Right atrium auricular region (tissue), 2 donors: ENCODE results near the gene MXI1. TPM values are rescaled to one million over a fixed set of nuclear protein-coding genes. Genes with fewer than 3 reads are reported as not detected.

ENCODE experiments used
- DNase-seq: peaks from one replicate; pipeline ENCODE4 v3.0.0-alpha.2; 2019; ENCODE audit warnings: low spot score
- H3K27ac ChIP-seq, 2 donors: fragments of 200-600 bp; sonication (generic); 1 replicate in 1 of 2; 2 replicates in 1 of 2; pipeline ENCODE4 v1.5.1; 2016 to 2019
- H3K27me3 ChIP-seq, 2 donors: fragments of 200-600 bp; sonication (generic); one replicate each; pipeline versions ENCODE4 v1.5.1 to v1.6.0; 2017 to 2019
- H3K36me3 ChIP-seq: fragments of 200-600 bp; sonication (generic); one replicate; pipeline ENCODE4 v1.5.1; 2016
- H3K4me1 ChIP-seq, 2 donors: fragments of 200-600 bp; sonication (generic); one replicate each; pipeline versions ENCODE4 v1.5.1 to v1.6.0; 2017 to 2019
- H3K4me3 ChIP-seq, 2 donors: fragments of 200-600 bp; sonication (generic); 1 replicate in 1 of 2; 2 replicates in 1 of 2; pipeline ENCODE4 v1.5.1; 2017 to 2019; ENCODE audit warnings: mild to moderate bottlenecking in 1 of 2, moderate library complexity in 1 of 2
- H3K9me3 ChIP-seq, 2 donors: fragments of 200-600 bp; sonication (generic); one replicate each; pipeline ENCODE4 v1.5.1; 2019
- CTCF ChIP-seq, 2 donors: fragments of 200-600 bp; sonication (generic); IDR thresholded peaks; one replicate each; pipeline ENCODE4 v1.5.1; 2019; ENCODE audit warnings: antibody characterized with exemption in 2 of 2
- total RNA-seq, 2 donors: library from RNA; depleted of rRNA; stranded (reverse); fragments of >200 nt; gene quantifications; one replicate each; pipeline ENCODE4 v1.1.0, GENCODE V29; 2016

The MXI1 gene
- total RNA-seq = 10 to 100 TPM; 50.8 to 78.8 TPM

GRCh38 chr10:110207011-110207804 lies at the start of gene MXI1:
MXI1 (plus strand) TSS chr10:110207605; CDS start chr10:110207809, 204 bp downstream.
- Histone ChIP-seq H3K27me3 (no peaks in the 10 kb centered on the region), H3K4me1 (peaks cover 0 to 9% of the 10 kb centered on the region in 2 donors), H3K27ac (peak within 1 kb of the TSS; percentile 98 to 99), H3K36me3 (no peaks in the 10 kb centered on the region), H3K4me3 (peak within 1 kb of the TSS; percentile 75 to 77), H3K9me3 (no peaks in the 10 kb centered on the region)
- DNase-seq = peak; percentile 90
- TF ChIP-seq CTCF (IDR thresholded peaks at IDR 0.05) = no peak

- peak; percentile 30 for DNase-seq
- no peak for TF ChIP-seq CTCF (IDR thresholded peaks at IDR 0.05)
- Histone ChIP-seq H3K9me3 (no peaks in the 10 kb centered on the region), H3K36me3 (no peaks in the 10 kb centered on the region), H3K4me3 (no peak overlapping the region), H3K4me1 (no peaks in the 10 kb centered on the region), H3K27ac (no peak overlapping the region), H3K27me3 (no peaks in the 10 kb centered on the region)
Measured at GRCh38 chr10:110158051-110159005, 49.1 kb upstream of the MXI1 start.

DNA sequence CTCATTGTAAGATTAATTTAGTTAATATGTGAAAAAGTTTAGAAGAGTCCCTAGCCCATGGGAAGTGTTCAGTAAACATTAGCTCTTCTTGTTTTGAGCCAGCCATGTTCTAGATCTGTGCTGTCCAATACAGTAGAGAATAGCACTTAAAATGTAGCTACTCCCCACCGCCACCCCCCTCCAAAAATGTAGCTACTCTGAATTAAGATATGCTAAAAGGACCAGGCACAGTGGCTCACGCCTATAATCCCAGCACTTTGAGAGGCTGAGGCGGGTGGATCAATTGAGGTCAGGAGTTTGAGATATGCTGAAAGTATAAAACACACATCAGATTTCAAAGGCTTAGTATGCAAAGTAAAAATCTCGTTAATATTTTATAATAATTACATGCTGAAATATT lies 47.3 kb upstream of the MXI1 start:
- no peaks in the 10 kb centered on the region for H3K36me3 ChIP-seq
- H3K27ac ChIP-seq = no peak overlapping the region
- no peaks in the 10 kb centered on the region for H3K9me3 ChIP-seq
- no peak overlapping the region for H3K4me3 ChIP-seq
- no peaks in the 10 kb centered on the region for H3K4me1 ChIP-seq
- DNase-seq = no peak
- no peaks in the 10 kb centered on the region for H3K27me3 ChIP-seq
- TF ChIP-seq CTCF (IDR thresholded peaks at IDR 0.05) = no peak

GRCh38 chr10:110160522-110160921 lies 46.9 kb upstream of the MXI1 start:
- TF ChIP-seq CTCF (IDR thresholded peaks at IDR 0.05) = no peak
- Histone ChIP-seq H3K9me3 (no peaks in the 10 kb centered on the region), H3K27ac (no peak overlapping the region), H3K27me3 (no peaks in the 10 kb centered on the region), H3K36me3 (no peaks in the 10 kb centered on the region), H3K4me3 (no peak overlapping the region), H3K4me1 (no peaks in the 10 kb centered on the region)
- DNase-seq = no peak

DNA sequence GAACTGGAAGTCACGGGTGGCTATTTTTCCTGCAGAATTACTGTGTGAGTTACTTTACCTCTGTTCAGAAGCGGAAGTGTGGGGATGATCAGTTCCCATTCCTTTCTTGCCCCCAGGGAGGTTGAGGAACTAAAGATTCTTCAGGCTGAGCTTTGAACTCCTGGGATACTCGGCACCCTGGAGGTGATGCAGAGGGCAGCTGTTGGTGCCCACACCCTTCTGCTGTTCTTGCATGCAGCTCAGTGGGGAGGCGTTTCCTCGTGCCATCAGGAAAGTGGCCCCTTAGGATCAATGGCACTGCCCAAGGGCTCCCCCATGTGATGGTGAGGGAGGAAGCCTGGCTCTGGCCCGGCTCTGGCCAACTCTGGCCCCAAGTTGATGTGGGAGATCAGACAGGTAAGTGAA lies 44.7 kb upstream of the MXI1 start:
- H3K4me1 ChIP-seq = no peaks in the 10 kb centered on the region
- no peak for TF ChIP-seq CTCF (IDR thresholded peaks at IDR 0.05)
- DNase-seq = peak; percentile 55
- H3K4me3 ChIP-seq = no peak overlapping the region
- peaks cover 0 to 7% of the 10 kb centered on the region in 2 donors for H3K27me3 ChIP-seq
- no peak overlapping the region for H3K27ac ChIP-seq
- no peaks in the 10 kb centered on the region for H3K9me3 ChIP-seq
- H3K36me3 ChIP-seq = no peaks in the 10 kb centered on the region
